ENCODE data around the gene UCKL1. TPM values are rescaled to one million over a fixed set of nuclear protein-coding genes. Genes with fewer than 3 reads are reported as not detected.

The UCKL1 gene
- total RNA-seq, 1 donor from 2014 or later: 31.5 TPM

- no peak for DNase-seq
- no peaks in the 10 kb centered on the region for H3K27me3 ChIP-seq (ENCODE audit: low read depth)
- ATAC-seq: no peak
- intact Hi-C loops (cut with DNase I): no loop called here
- H3K9me3 ChIP-seq: no peaks in the 10 kb centered on the region
- no peak overlapping the region for H3K27ac ChIP-seq
- no peak overlapping the region for H3K4me3 ChIP-seq
- TF ChIP-seq CTCF (IDR thresholded peaks at IDR 0.05): no peak
- peaks cover 46% of the 10 kb centered on the region for H3K4me1 ChIP-seq
- H3K36me3 ChIP-seq: peaks cover 4% of the 10 kb centered on the region
Measured at GRCh38 chr20:63903796-63904561, 52.2 kb downstream of the UCKL1 start.

GRCh38 chr20:63900413-63900812, 55.8 kb downstream of the UCKL1 start:
- H3K36me3 ChIP-seq: peaks cover 4% of the 10 kb centered on the region
- ATAC-seq (no peak), DNase-seq (no peak)
- H3K4me1 ChIP-seq: peaks cover 69% of the 10 kb centered on the region
- intact Hi-C loops (cut with DNase I): no loop called here
- no peak for TF ChIP-seq CTCF (IDR thresholded peaks at IDR 0.05)
- no peak overlapping the region for H3K4me3 ChIP-seq
- H3K27me3 ChIP-seq (ENCODE audit: low read depth): no peaks in the 10 kb centered on the region
- no peaks in the 10 kb centered on the region for H3K9me3 ChIP-seq
- H3K27ac ChIP-seq: peak overlapping the region; percentile 24

DNA sequence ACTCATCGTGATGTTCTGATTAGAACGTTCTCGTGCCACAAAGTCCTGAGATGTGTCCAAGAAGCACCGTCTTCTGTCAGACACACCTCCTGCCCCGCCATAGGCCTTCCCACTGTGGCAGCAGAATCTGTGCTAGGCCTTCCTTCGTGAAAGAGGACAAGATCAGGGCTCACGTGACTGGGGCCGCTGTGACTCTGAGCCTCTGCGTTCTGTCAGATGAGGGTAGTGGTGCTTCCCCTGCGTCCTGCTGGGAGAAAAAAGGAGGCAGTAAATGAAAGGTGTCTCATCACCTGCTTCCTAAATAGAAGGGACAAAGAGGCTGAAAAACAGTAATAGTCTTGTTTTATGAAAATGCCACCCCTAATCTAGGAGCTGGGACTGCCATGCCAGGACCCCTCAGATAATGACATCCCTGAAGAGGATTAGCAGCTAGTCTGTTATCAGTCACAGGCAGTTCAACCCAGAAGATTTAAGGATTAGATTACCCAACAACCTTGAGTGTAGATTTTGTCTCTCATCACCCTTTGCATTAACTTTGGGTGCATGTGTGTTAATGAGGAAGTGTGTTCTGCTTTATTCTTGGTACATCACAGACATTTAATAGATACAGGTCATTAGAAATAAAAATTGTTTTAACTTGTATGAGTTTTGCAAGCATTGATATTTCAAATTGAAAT, 57.2 kb downstream of the UCKL1 start:
- intact Hi-C loops (cut with DNase I): no loop called here
- Histone ChIP-seq H3K4me1 (peaks cover 77% of the 10 kb centered on the region), H3K27me3 (ENCODE audit: low read depth) (no peaks in the 10 kb centered on the region), H3K27ac (no peak overlapping the region), H3K36me3 (peaks cover 4% of the 10 kb centered on the region), H3K4me3 (no peak overlapping the region), H3K9me3 (no peaks in the 10 kb centered on the region)
- no peak for ATAC-seq
- no peak for DNase-seq
- TF ChIP-seq CTCF (IDR thresholded peaks at IDR 0.05): no peak

GRCh38 chr20:63897978-63898561, 58.1 kb downstream of the UCKL1 start:
- intact Hi-C loops (cut with DNase I): no loop called here
- TF ChIP-seq CTCF (IDR thresholded peaks at IDR 0.05): no peak

DNA sequence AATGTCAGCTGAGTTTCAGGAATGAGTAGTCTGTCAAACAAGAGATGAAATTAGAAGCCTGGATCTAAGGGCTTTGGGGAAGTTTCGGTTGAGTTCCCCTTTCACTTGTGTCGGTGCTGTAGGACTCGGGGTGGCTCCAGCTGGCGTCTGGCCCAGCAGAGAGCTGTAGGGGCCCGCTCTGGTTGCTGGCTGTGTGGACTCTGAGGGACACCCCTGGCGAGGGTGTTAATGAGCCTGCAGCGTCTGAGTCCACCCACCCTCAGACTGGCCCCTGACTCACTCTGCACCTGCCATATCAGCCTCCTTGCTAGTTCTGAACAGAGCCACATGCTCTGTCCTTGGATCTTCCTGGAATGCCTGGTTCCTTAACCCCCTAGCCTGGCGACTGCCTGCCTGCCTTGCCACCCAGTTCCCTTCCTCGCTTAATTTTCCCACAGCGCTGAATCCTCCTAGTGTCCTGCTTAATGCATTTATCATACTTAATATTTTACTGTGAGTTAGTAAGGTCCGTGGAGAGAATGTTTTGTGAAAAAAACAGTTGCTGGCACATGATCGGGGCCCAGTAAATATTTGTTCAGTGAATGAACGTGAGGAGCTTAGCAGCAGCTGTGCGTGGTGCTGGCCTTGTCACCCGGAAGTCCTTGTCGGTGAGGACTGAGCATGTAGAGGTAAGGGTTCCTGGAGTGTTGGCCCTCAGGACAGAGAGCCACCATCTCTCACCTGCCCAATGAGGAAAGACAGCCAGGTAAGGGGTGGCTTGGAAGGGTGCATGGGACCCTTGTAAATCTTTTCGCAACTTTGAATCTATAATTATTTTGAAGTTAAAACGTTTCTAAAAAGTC, 59.7 kb downstream of the UCKL1 start:
- Histone ChIP-seq H3K36me3 (peaks cover 5% of the 10 kb centered on the region), H3K9me3 (no peaks in the 10 kb centered on the region), H3K27me3 (ENCODE audit: low read depth) (no peaks in the 10 kb centered on the region), H3K4me3 (peak overlapping the region; percentile 66), H3K4me1 (peaks cover 68% of the 10 kb centered on the region), H3K27ac (peak overlapping the region; percentile 86)
- DNase-seq (peak; percentile 87), ATAC-seq (peak; percentile 65 to 76)
- no peak for TF ChIP-seq CTCF (IDR thresholded peaks at IDR 0.05)
- intact Hi-C loops (cut with DNase I): no loop called here

More at GRCh38 chr20:63897978-63898561, 58.1 kb downstream of the UCKL1 start:
- Histone ChIP-seq H3K9me3 (no peaks in the 10 kb centered on the region), H3K27ac (no peak overlapping the region), H3K4me1 (peaks cover 79% of the 10 kb centered on the region), H3K4me3 (no peak overlapping the region), H3K36me3 (peaks cover 4% of the 10 kb centered on the region), H3K27me3 (ENCODE audit: low read depth) (no peaks in the 10 kb centered on the region)
- no peak for DNase-seq
- no peak for ATAC-seq
